Measurements from ENCODE around the gene GRK3.

Gene GRK3

GRCh38 chr22:25682109-25682508 is 117.6 kb downstream of the GRK3 start:
- H3K4me3 ChIP-seq (replicated peaks; ENCODE audit: insufficient read depth, low read length): no peak overlapping the region
- TF ChIP-seq REST (IDR thresholded peaks at IDR 0.05; ENCODE audit: insufficient replicate concordance, low read depth) (no peak), GABPA (IDR thresholded peaks at IDR 0.05; ENCODE audit: low read depth) (no peak), SPI1 (IDR thresholded peaks at IDR 0.05; ENCODE audit: borderline replicate concordance, low read depth) (no peak), POLR2AphosphoS5 (IDR thresholded peaks at IDR 0.05; ENCODE audit: low read depth) (no peak), CTCF (IDR thresholded peaks at IDR 0.05; ENCODE audit: insufficient read depth, low read length) (no peak)
- no peaks in the 10 kb centered on the region for H3K27me3 ChIP-seq (ENCODE audit: insufficient read depth, poor library complexity, severe bottlenecking)
- DNase-seq (ENCODE audit: low read depth in 1 of 2, low spot score in 1 of 2): no peak
- H3K27ac ChIP-seq (replicated peaks): no peak overlapping the region

GRCh38 chr22:25688627-25689026 is 124.2 kb downstream of the GRK3 start:
- DNase-seq (ENCODE audit: low read depth in 1 of 2, low spot score in 1 of 2): no peak
- TF ChIP-seq GABPA (IDR thresholded peaks at IDR 0.05; ENCODE audit: low read depth): no peak
- no peak for TF ChIP-seq CTCF (IDR thresholded peaks at IDR 0.05; ENCODE audit: insufficient read depth, low read length)
- TF ChIP-seq POLR2AphosphoS5 (IDR thresholded peaks at IDR 0.05; ENCODE audit: low read depth): no peak
- TF ChIP-seq SPI1 (IDR thresholded peaks at IDR 0.05; ENCODE audit: borderline replicate concordance, low read depth): no peak
- no peak for TF ChIP-seq REST (IDR thresholded peaks at IDR 0.05; ENCODE audit: insufficient replicate concordance, low read depth)
- Histone ChIP-seq H3K4me3 (replicated peaks; ENCODE audit: insufficient read depth, low read length) (no peak overlapping the region), H3K27ac (replicated peaks) (no peak overlapping the region), H3K27me3 (ENCODE audit: insufficient read depth, poor library complexity, severe bottlenecking) (no peaks in the 10 kb centered on the region)

- TF ChIP-seq SPI1 (IDR thresholded peaks at IDR 0.05; ENCODE audit: borderline replicate concordance, low read depth): no peak
- no peak for TF ChIP-seq REST (IDR thresholded peaks at IDR 0.05; ENCODE audit: insufficient replicate concordance, low read depth)
- no peak for TF ChIP-seq POLR2AphosphoS5 (IDR thresholded peaks at IDR 0.05; ENCODE audit: low read depth)
- TF ChIP-seq GABPA (IDR thresholded peaks at IDR 0.05; ENCODE audit: low read depth): no peak
- TF ChIP-seq CTCF (IDR thresholded peaks at IDR 0.05; ENCODE audit: insufficient read depth, low read length): no peak
- DNase-seq (ENCODE audit: low read depth in 1 of 2, low spot score in 1 of 2): no peak
- Histone ChIP-seq H3K27ac (replicated peaks) (no peak overlapping the region), H3K27me3 (ENCODE audit: insufficient read depth, poor library complexity, severe bottlenecking) (no peaks in the 10 kb centered on the region), H3K4me3 (replicated peaks; ENCODE audit: insufficient read depth, low read length) (no peak overlapping the region)
Measured at GRCh38 chr22:25689631-25690030, 125.2 kb downstream of the GRK3 start.
